HG02588 (cell line): ENCODE data around the gene MROH8.
"Not testable (repeated sequence)": the region's sequence is repeated elsewhere in the genome, so short reads cannot be mapped to it uniquely, and the experiment has no call there.

Source experiments
- ATAC-seq: cut with Tn5 transposase; IDR thresholded peaks from one replicate; pipeline ENCODE4 v1.9.1; 2021; ENCODE audit warnings: mild to moderate bottlenecking, moderate library complexity; ENCODE audit not compliant: unreplicated experiment

Gene MROH8

DNA sequence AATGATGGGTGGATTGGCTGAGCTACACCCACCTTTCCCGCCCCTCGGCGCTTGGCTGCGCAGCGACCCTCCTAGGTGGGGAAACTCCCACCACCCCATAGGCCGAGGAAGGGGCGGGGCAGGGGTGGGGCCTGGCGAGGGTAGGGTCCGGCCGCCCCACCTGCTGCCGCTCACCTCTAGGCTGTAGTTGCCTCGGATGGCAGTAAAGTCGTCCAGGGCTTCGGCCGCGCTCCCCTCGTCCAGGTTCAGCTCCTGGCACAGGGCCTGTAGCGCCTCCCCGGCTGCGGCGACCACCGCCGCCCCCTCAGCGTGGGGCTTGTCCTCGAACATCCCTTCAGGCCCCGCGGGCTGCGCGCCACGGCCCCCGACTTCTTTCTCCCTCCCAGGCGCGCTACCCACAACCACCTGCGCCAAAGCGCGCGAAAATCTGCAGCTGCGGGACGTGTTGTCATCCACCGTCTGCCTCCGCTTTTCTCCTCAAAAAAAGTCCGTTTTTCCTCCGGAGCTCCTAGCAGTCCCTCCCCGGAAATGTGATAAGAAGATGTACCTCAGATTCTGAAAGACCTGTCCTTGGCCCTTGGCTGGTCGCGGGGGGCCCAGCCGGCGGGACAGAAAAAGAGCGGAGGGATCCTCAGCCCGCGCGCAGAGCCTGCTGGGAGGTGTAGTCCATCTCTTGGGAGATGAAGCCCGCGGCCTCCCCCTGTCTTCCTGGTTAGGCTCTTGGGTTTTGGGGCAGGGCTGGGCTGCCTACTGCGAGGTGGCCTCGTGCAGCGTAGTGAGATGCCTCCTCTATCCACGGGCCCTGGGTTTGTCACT lies 83.5 kb downstream of the MROH8 start, which contains the start of gene RBL1:
TSS of gene RBL1 (minus strand) at position 399 of the 816 bp plus-strand sequence. CDS start at position 330, 69 bp downstream.
- peak; percentile 66 for ATAC-seq

DNA sequence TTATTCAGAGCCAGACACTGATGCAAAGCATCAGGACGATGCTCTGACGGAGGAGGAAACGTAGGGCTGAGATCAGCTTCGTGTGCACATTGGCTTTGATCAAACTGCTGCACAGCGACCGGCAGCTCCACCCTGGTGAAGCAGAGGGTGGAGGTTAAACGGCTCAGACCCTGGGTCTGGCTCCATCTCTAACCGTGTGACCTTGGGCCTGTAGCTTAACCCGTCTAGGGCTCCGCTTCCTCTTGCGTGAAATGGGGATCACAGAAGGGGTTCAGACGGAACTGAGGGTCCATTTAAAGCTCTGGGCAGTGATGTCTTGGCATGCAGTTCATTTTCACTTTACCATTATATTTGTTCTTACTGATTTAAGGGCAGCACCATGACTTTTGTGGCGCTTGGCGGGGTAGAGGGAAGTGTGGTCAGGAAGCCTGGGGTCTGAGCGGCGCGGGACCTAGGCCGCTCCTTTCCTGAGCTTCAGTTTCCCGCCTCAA lies 84.2 kb downstream of the MROH8 start:
- ATAC-seq: peak; percentile 29

DNA sequence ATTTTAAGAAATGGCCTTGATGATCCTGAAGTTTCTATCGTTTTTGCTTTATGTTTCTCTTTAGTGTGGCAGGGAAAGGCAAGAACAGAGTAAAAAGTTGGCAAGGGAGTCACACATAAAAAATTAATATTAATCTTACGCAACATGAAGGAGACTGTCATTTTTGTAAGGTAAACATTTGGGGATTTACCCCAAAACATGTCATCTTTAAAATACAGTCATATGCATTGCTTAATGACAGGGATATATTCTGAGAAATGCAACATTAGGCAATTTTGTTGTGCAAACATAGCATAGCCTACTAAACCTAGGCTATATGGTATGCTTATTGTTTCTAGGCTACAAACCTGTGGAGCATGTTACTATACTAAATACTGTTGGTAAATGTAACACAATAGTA lies 88.9 kb downstream of the MROH8 start:
- ATAC-seq: no peak

DNA sequence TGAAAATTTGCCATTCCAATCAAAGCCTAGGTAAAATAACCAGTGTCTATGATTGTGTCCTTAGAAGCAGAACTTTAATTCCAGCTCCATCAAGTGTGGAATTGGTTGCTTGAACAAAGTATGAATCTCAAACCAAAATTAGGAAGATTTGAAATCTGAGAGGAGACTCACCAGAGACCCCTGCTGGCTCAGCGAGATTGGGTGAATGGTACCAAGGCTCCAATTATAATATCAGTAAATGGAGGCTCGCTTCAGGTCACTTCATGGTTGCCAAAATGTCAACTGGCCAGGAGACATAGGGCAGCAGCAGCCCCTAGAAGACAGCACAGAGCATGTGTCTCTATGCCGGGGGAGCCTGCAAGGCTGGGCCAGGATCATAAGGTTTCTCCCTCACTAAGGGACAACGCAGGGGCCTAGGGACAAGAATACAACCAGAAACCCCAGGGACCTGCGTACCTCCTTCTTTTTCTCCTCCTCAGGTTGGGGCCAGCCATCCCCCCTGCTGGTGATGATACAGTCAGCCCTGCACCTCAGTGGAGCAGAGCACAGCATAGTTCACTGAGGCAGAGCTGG lies 97.5 kb downstream of the MROH8 start:
- ATAC-seq: no peak

DNA sequence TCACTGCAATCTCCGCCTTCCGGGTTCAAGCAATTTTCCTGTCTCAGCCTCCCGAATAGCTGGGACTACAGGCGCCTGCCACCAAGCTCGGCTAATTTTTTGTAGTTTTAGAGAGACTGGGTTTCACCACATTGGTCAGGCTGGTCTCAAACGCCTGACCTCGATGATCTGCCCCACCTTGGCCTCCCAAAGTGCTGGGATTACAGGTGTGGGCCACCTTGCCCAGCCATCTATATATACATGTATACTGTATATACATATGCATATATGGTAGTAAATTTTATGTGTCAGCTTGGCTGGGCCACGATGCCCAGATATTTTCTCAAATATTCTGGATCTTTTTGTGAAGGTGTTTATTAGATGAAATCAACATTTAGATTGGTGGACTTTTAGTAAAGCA lies 102.3 kb downstream of the MROH8 start:
- no peak for ATAC-seq

DNA sequence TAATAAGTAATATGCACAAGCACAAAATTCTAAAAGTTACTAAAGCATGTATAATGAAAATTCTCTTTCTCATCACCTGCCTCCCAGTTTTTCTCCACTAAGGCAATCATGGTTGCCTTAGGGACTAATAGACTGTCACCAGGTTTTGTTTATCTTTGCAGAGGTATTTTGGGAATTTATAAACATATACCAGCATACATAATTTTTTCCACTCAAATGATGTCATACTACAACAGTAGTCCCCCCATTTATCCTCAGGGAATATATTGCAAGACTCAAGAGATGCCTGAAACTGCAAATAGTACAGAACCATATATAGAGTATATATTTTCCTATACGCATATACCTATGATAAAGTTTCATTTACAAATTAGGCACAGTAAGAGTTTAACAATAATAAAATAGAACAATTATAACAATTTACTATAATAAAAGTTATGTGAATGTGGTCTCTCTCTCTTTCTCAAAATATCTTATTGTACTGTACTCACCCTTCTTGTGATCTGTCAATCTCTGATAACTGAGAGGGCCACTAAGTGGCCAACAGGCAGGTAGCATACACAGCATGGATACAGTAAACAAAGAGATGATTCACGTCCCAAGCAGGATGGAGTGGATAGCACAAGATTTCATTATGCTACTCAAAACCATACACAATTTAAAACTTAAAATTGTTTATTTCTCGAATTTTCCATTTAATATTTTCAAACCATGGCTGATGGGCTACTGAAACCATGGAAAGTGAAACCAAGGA lies 103.2 kb downstream of the MROH8 start:
- no peak for ATAC-seq

DNA sequence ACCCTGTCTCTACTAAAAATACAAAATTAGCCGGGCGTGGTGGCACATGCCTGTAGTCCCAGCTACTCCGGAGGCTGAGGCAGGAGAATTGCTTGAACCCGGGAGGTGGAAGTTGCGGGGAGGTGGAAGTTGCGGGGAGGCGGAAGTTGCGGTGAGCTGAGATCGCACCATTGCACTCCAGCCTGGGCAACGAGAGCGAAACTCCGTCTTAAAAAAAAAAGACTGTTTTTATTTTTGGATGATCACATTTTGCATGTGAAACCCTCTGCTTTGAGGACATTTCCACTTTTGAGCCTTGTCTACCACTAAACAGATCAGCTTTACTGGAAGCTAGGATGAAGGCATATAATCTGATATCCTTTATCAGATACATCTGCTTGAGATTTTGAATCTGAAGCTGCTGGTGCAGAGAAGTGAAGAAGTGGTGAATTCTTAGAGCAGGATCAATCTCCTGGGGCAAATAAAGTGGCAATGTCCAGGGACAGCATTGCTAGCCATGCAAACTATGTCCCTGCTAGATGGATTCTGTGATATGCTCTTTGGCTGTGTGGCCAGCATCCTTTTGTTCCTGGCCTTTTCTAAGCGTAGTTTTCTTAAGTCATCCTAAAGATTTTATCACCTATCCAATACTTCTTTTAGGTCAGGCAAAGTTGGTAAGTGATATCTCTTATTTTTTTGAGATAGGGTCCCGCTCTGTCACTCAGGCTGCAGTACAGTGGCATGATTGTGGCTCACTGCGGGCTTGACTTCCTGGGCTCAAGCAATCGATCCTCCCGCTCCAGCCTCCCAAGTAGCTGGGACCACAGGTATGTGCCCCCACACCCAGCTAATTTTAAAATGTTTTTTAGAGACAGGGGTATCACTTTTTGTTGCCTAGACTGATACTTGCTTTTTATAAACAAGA lies 106.8 kb downstream of the MROH8 start:
- no peak for ATAC-seq

DNA sequence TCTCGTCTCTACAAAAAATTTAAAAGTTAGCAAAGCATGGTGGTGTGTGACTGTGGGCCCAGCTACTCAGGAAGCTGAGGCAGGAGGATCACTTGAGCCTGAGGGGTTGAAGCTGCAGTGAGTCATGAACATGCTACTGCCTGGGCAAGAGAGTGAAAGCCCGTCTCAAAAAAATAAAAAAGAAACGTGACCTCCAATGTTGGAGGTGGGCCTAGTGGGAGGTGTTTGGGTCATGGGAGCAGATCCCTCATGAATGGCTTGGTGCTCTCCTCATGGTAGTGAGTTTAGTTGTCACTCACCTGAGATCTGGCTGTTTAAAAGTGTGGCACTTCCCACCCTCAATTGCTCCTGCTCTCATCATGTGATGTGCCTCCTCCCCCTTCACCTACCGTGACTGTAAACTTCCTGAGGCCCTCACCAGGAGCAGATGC lies 107.9 kb downstream of the MROH8 start:
- ATAC-seq: no peak

DNA sequence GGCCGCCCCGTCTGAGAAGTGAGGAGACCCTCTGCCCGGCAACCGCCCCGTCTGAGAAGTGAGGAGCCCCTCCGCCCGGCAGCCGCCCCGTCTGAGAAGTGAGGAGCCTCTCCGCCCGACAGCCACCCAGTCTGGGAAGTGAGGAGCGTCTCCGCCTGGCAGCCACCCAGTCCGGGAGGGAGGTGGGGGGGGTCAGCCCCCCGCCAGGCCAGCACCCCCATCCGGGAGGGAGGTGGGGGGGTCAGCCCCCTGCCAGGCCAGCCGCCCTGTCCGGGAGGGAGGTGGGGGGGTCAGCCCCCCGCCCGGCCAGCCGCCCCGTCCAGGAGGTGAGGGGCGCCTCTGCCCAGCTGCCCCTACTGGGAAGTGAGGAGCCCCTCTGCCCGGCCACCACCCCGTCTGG lies 109.8 kb downstream of the MROH8 start:
- ATAC-seq: not testable (repeated sequence)

DNA sequence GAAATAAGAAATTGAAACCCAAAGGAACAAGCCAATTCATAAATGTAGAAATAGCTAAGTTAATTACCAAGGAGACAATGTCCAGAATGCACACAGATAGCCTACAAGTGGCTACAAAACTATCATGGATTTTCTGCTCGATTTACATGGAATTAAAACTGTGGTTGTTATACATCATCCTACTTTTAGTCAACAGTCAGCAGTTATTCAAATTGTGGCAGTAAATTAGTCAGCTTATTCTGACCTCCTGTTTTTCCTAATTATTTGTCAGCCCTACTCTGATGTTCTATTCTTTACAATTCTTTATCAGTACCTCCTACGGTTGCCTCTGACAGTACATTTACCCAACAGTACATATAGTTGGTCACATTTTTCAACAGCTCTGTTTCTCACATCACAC lies 113.2 kb downstream of the MROH8 start:
- ATAC-seq: no peak

DNA sequence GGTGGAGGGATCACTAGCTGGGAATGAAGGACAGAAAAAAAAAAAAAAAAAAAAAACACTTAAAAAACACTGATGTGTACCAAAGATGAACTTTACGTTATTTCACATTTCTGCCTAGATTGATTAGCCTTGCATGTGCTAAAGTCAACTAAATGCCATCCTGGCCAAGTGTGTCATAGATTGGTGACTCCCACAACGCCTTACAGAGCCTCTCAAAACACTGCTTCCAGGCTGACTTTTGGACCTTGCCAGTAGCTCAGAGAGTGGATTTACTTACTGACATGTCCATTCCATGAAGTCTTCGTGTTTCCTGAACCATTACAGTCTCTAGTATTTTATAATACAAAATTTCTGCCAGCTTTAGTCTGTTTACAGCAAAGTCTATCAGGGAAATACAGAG lies 124.1 kb downstream of the MROH8 start:
- ATAC-seq: no peak

DNA sequence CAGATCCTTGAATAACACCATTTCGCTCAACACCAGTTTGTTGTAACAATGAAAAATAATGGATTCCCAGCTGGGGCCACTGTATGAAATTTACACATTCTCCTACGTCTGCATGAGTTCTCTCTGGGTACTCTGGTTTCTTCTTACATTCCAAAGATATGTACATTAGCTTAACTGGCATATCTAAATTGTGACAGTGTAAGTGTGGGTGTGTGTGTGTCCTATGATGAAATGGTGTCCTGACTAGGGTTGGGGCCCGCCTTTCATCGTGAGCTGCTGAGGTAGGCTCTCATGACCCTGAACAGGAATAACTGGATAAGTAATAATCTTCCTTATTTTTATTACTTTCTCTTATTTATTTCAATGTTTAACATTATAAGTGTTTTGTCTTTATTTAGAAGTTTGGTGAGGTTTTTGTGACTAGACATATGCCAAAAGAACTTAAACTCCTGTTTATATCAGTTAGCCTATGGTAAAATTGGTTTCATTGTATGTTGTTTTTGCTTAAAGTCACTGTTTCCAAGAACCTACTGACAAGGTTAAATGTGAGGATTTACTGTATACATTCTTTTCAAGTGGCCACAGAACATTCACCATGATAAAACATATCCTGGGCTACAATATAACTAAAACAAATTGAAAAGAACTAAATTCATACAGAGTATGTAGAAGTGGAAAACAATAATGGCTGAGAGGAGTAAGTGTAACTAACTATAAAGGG lies 126.0 kb downstream of the MROH8 start:
- no peak for ATAC-seq
